Type B pancreatic cell (in vitro differentiated cells): Measurements from ENCODE around the gene MSI2. TPM values are rescaled to one million over a fixed set of nuclear protein-coding genes. Genes with fewer than 3 reads are reported as not detected.

Source experiments
- DNase-seq: peaks from one replicate; pipeline ENCODE4 v3.0.0; 2021; ENCODE audit warnings: mixed read lengths; ENCODE audit not compliant: unreplicated experiment; ENCODE audit errors: extremely low spot score
- H3K27ac Mint-ChIP-seq: 2 replicates; pipeline ENCODE4 v1.8.0; 2021; ENCODE audit warnings: mild to moderate bottlenecking, mixed read lengths
- H3K27me3 Mint-ChIP-seq: 2 replicates; pipeline ENCODE4 v1.8.0; 2021; ENCODE audit warnings: mixed read lengths
- H3K36me3 Mint-ChIP-seq: 2 replicates; pipeline ENCODE4 v1.8.0; 2021; ENCODE audit warnings: mixed read lengths
- H3K4me1 Mint-ChIP-seq: one replicate; pipeline ENCODE4 v1.8.0; 2021; ENCODE audit warnings: mixed read lengths; ENCODE audit not compliant: unreplicated experiment
- H3K4me3 Mint-ChIP-seq: 2 replicates; pipeline ENCODE4 v1.8.0; 2021; ENCODE audit warnings: mild to moderate bottlenecking, mixed read lengths
- H3K9me3 Mint-ChIP-seq: 2 replicates; pipeline ENCODE4 v1.8.0; 2021; ENCODE audit warnings: mixed read lengths
- CTCF ChIP-seq: fragments of 200-600 bp; sonication (generic); conservative IDR thresholded peaks from 2 replicates; pipeline ENCODE4 v1.5.0; 2021; ENCODE audit warnings: antibody characterized with exemption, mild to moderate bottlenecking
- total RNA-seq: library from RNA; stranded (reverse); gene quantifications from 2 replicates; pipeline ENCODE4 v1.2.1, GENCODE V29; 2021; ENCODE audit warnings: low replicate concordance

MSI2 gene
- total RNA-seq, 1 donor from 2014 or later, result 158 TPM

- peak overlapping the region; percentile 75 for H3K4me3 Mint-ChIP-seq
- H3K27me3 Mint-ChIP-seq, result no peaks in the 10 kb centered on the region
- no peaks in the 10 kb centered on the region for H3K9me3 Mint-ChIP-seq
- H3K27ac Mint-ChIP-seq, result peak overlapping the region; percentile 75
- no peak for TF ChIP-seq CTCF
- H3K4me1 Mint-ChIP-seq, result peaks cover 56% of the 10 kb centered on the region
- no peaks in the 10 kb centered on the region for H3K36me3 Mint-ChIP-seq
- no peak for DNase-seq
Measured at GRCh38 chr17:57577751-57578607, 321.7 kb downstream of the MSI2 start.

GRCh38 chr17:57578608-57579225 is 322.4 kb downstream of the MSI2 start:
- Mint-ChIP-seq H3K27ac (peak overlapping the region; percentile 75), H3K4me1 (peaks cover 53% of the 10 kb centered on the region)

GRCh38 chr17:57579245-57579644 is 322.9 kb downstream of the MSI2 start:
- TF ChIP-seq CTCF, result no peak
- H3K27ac Mint-ChIP-seq, result no peak overlapping the region
- no peaks in the 10 kb centered on the region for H3K9me3 Mint-ChIP-seq
- peaks cover 56% of the 10 kb centered on the region for H3K4me1 Mint-ChIP-seq
- DNase-seq, result no peak
- H3K36me3 Mint-ChIP-seq, result no peaks in the 10 kb centered on the region
- H3K27me3 Mint-ChIP-seq, result no peaks in the 10 kb centered on the region
- no peak overlapping the region for H3K4me3 Mint-ChIP-seq

More at GRCh38 chr17:57578608-57579225, 322.4 kb downstream of the MSI2 start:
- DNase-seq, result no peak
- H3K27me3 Mint-ChIP-seq, result no peaks in the 10 kb centered on the region
- H3K4me3 Mint-ChIP-seq, result peak overlapping the region; percentile 75
- no peaks in the 10 kb centered on the region for H3K36me3 Mint-ChIP-seq
- TF ChIP-seq CTCF, result no peak
- no peaks in the 10 kb centered on the region for H3K9me3 Mint-ChIP-seq

GRCh38 chr17:57580055-57580739 is 323.9 kb downstream of the MSI2 start:
- DNase-seq, result no peak
- no peak overlapping the region for H3K27ac Mint-ChIP-seq
- H3K4me1 Mint-ChIP-seq, result peaks cover 64% of the 10 kb centered on the region
- H3K27me3 Mint-ChIP-seq, result no peaks in the 10 kb centered on the region
- no peak overlapping the region for H3K4me3 Mint-ChIP-seq
- TF ChIP-seq CTCF, result no peak
- H3K36me3 Mint-ChIP-seq, result no peaks in the 10 kb centered on the region
- H3K9me3 Mint-ChIP-seq, result no peaks in the 10 kb centered on the region

GRCh38 chr17:57582881-57583756 is 326.8 kb downstream of the MSI2 start:
- Mint-ChIP-seq H3K27ac (peak overlapping the region; percentile 55), H3K4me3 (peak overlapping the region; percentile 26), H3K36me3 (no peaks in the 10 kb centered on the region), H3K4me1 (peaks cover 70% of the 10 kb centered on the region), H3K9me3 (no peaks in the 10 kb centered on the region), H3K27me3 (no peaks in the 10 kb centered on the region)
- no peak for DNase-seq
- TF ChIP-seq CTCF, result no peak
